Astrocyte of the cerebellum (primary cell): ENCODE measurements around the gene UBE2O.

Experiments used
- DNase-seq: peaks from one replicate; pipeline ENCODE4 v3.0.0-alpha.2; 2011; ENCODE audit warnings: low read depth
- H3K4me3 ChIP-seq: 2 replicates; pipeline ENCODE4 v1.5.1; 2011; ENCODE audit warnings: mild to moderate bottlenecking, low read depth, low read length, moderate library complexity
- CTCF ChIP-seq: IDR thresholded peaks from 2 replicates; pipeline ENCODE4 v1.5.1; 2012; ENCODE audit warnings: low read length, low read depth, moderate library complexity, mild to moderate bottlenecking; ENCODE audit errors: missing control alignments
- in situ Hi-C: cut with HindIII; loops from 2 replicates; pipeline ENCODE4 v1.10.0; 2017; ENCODE audit warnings: low sequenced_read_pairs

UBE2O gene

GRCh38 chr17:76472258-76472645 lies 19.3 kb upstream of the UBE2O start:
- no peak for TF ChIP-seq CTCF
- DNase-seq, result no peak
- no peak overlapping the region for H3K4me3 ChIP-seq
- in situ Hi-C loops, result loop anchor here (25.0 kb wide), 1 partner anchor 165 kb away; the partner anchor contains the start of gene ST6GALNAC1

- in situ Hi-C loops, result loop anchor here (25.0 kb wide), 1 partner anchor 166 kb away; the partner anchor contains the start of gene ST6GALNAC1
Measured at GRCh38 chr17:76471498-76472257, 18.7 kb upstream of the UBE2O start.

GRCh38 chr17:76469991-76470739 lies 17.2 kb upstream of the UBE2O start:
- no peak for DNase-seq
- H3K4me3 ChIP-seq, result no peak overlapping the region
- TF ChIP-seq CTCF, result no peak
- in situ Hi-C loops, result loop anchor here (5.0 to 25.0 kb wide), 2 partner anchors 37 to 167 kb away; partner anchors contain the start of gene ST6GALNAC1

More at GRCh38 chr17:76471498-76472257, 18.7 kb upstream of the UBE2O start:
- DNase-seq, result no peak
- no peak overlapping the region for H3K4me3 ChIP-seq
- TF ChIP-seq CTCF, result no peak

GRCh38 chr17:76469076-76469990 lies 16.4 kb upstream of the UBE2O start:
- in situ Hi-C loops, result loop anchor here (5.0 to 25.0 kb wide), 2 partner anchors 38 to 168 kb away; partner anchors contain the start of gene ST6GALNAC1
- no peak for TF ChIP-seq CTCF
- H3K4me3 ChIP-seq, result no peak overlapping the region
- no peak for DNase-seq

GRCh38 chr17:76468634-76469010 lies 15.7 kb upstream of the UBE2O start:
- TF ChIP-seq CTCF, result no peak
- in situ Hi-C loops, result loop anchor here (5.0 to 25.0 kb wide), 2 partner anchors 39 to 169 kb away; partner anchors contain the start of gene ST6GALNAC1
- no peak for DNase-seq
- no peak overlapping the region for H3K4me3 ChIP-seq
